ENCODE data around the gene POU2AF1.
A peak's percentile ranks its signal among the peaks of the same experiment; 100 is the strongest.

Gene POU2AF1

DNA sequence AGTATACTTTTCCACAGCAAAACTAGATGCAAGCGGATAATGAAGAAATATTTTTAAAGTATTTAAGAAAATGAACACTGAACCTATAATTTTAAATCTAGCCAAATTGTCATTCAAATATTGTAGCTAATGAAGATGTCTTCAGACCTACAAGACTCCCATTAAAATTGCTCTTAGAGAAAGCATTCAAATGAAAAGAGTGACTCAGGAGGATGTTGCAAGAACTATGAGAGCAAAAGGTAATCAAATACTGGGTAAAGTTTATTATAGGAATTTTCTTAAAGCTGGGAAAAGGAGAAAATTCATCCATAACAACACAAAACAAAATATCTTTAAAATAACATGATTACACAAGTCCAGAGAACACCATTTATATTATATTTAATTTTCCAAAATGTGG, 5.4 kb upstream of the POU2AF1 start:
- DNase-seq (ENCODE audit: low spot score): no peak

DNA sequence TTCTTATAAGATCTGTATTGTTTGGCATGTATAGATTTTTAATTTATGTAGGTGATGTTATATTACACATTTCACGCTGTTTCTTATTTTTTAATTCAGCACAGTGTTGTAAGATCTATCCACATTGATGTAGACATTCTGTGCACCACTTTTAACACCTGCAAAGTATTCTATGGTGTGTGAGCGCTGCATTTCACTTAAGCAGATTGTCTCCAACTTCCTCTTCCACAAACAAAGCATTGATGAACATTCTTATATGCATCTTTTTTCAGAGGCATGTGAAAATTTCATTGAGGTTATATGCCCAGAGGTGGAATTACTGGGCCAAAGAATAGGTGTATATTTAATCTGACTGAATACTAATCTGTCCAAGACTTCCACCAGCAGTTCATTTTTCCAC, 3.4 kb upstream of the POU2AF1 start:
- no peak for DNase-seq (ENCODE audit: low spot score)

DNA sequence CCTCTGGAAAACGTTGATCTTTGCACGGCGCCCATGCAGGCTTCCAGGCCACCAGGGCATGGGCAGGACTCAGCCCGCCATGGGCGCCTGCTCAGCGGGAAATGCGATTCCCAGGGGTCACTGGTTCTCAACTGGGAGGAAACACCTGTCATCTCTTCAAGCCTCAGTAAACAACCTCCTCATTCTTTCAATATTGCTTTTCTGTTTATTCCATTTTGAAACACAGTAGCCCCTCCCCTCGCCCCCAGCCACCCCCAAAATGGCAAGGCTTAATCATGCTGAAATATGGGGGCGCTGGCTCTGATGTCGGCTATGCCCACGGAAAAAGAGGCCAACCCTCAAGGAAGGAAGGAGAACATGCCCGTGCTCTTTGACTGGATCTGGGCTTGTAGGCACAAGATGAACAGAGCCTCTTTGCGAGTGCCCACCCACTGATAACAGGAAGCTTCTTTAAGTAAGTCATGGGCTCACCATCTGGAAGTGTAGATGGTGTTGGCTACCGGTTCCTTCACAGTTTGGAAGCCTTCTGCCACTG, 594 bp upstream of the POU2AF1 start:
- DNase-seq (ENCODE audit: low spot score): no peak

DNA sequence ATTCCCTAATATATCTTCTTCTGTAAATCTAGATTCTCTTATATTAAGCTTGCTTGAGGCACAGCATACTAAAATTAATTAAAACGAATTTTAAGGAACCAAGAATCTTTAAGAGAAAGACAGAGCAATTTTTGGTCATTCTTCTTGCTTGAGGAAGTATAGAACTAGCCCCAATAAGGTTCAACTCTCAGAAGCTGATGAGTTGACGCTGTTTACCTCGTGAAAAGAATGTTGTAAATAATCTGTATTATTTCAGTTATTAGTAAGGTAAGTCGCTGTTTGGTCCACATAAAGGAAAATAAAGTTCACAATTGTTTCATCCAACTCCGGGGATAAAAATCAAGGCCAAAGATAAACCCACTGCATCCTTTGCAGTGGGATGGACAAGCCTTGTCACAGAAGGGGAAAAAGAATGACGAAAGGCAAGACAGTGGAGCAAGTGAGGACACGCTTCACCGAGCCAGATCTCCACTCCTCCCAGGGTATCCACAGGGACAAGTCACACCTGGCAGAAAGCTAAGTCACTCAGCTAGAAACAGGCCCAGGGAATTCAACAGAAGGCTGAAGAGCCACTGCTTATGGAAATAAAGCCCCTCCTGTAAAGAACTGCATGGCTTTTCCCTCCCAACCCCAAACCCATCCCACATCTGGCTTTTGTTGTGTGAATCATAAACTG, 752 bp downstream of the POU2AF1 start:
- DNase-seq (ENCODE audit: low spot score): no peak

DNA sequence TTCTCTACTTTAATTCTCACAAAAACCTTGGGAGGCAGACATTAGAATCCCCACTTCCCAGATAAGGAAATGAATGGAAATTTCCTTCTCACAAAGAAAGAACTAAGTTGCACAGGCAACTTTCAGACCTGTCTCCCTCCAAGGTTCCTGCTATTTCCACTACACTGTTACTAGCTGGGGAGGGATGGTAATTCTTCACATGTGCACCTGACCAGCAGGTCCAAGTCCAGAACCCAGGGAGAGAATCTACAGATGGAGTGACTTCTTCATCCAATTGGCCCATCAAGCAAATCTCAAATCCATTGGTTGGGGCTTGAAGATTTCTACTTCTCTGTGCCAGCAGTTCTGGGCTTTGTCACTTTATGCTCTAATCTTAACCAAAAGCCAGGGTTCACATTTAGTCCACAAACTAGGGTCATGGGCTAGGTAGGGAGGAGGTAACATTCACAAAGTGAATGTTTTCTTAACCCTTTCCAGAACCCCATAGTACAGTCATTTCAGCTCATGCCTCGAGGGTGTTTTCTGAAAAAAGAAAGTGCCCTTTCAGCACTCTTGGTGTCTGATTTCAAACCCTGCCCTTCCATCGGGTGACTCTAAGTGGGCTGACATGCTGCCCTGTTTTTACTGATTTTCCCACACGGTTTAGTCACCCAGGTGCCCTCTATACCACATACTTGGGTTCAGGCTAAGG, 2.7 kb downstream of the POU2AF1 start:
- no peak for DNase-seq (ENCODE audit: low spot score)

DNA sequence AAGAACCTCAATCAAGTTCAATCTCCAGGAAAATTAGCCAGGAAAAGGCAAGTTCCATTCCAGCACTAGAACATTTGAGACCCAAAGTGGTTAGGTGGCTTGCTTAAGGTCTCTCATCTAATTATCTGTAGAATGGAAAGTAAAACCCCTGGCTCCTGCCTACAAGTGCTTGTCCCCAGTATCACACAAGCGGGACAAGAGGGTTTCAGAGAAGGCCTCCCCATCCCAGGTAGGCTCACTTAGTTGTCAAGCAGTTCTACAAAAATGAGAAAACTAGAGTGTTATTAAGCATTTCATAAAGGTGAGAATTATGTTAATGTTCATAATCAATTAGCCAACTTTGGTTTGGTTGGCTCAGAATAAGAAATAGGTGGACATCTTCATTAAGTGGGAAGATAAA, 5.5 kb downstream of the POU2AF1 start:
- no peak for DNase-seq (ENCODE audit: low spot score)

DNA sequence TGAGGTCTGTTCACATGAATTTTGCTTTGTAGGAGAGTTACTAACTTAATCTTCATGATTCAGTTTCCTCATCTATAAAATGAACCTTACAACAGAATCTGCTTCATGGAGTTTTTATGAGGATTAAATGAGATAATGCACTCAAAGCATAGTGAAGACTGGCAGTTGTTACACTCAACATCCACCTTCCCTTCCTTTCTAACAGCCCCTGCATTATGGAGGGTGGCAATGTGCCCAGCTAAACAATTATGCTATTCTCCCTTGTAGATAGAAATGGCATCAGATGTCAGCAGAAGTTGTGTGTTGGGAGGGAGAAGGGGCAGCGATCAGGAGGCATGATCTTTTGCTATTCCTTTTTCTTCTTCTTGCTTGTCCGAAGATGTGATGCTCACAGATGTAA, 6.5 kb downstream of the POU2AF1 start:
- peak; percentile 61 for DNase-seq (ENCODE audit: low spot score)

DNA sequence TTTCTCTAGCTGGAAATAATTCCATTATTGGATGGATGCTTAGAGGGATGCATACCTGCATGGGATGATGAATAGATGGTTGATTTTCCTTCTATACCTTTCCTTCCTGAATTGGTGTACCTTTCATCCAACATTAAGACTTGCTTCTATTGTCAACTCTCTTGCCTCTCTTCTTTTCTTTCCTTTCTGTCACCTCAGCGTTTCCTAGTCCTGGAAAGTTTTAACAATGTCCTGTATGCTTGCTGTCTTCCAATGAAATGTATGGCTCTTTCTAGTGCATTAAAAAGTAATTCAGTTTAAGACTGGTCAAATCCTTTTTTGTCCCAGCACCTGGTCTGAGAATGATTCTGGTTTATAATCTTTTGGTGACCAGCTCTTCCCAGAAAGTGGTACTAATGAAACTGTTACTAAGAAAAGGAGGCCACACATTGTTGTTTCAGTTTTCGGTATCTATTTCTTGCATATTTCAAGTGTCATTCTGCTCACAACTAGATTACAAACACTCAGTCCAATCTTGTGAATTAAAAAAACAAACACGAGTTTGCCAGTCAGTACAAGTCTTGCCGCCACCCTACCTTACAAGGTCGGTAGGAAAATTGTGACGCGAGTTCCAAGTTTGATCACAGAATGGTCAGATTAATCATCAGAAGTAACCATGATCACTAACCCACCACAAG, 8.0 kb downstream of the POU2AF1 start:
- DNase-seq (ENCODE audit: low spot score): no peak

DNA sequence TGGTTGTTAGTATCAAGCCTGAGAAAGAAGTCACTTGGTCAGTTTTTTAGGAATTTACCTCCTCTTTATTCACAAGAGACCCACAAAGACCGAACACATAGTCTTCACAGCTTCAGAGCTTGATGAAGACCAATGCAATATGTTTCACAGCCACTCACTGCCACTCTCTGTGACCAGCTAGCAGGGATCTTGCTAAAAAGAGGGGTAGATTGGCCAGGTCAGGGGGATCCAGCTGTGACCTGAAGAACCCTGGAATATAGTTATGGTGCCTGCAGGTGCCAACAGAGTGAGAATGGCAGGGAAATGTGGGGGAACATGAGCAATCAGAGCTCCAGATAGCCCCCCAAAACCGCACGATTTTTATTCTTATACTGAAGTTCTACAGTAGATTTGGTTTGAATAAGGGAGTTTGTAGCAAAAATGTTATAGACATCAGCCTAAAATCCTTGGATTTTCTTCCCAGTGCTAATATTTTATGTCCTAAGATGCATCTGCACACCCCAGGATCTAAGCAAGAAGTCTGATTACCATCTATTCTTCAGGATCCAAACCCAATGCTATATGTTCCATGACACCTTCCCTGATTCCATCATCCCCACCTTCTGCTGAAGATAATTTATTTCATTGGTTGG, 8.7 kb downstream of the POU2AF1 start:
- DNase-seq (ENCODE audit: low spot score): no peak

DNA sequence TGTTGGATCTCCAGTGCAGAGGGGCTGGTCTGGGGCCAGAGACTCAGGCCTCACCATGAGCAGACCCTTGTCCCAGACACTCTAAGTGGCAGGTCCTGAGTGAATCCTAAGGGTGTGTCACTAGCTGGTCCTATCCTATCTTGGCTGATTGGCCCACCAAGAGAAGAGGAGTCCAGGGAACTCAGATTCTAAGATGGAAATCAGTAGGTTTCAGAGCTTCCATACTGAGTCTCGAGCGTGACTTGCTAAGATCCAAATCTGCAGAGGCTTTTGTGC, 10.9 kb downstream of the POU2AF1 start:
- no peak for DNase-seq (ENCODE audit: low spot score)

DNA sequence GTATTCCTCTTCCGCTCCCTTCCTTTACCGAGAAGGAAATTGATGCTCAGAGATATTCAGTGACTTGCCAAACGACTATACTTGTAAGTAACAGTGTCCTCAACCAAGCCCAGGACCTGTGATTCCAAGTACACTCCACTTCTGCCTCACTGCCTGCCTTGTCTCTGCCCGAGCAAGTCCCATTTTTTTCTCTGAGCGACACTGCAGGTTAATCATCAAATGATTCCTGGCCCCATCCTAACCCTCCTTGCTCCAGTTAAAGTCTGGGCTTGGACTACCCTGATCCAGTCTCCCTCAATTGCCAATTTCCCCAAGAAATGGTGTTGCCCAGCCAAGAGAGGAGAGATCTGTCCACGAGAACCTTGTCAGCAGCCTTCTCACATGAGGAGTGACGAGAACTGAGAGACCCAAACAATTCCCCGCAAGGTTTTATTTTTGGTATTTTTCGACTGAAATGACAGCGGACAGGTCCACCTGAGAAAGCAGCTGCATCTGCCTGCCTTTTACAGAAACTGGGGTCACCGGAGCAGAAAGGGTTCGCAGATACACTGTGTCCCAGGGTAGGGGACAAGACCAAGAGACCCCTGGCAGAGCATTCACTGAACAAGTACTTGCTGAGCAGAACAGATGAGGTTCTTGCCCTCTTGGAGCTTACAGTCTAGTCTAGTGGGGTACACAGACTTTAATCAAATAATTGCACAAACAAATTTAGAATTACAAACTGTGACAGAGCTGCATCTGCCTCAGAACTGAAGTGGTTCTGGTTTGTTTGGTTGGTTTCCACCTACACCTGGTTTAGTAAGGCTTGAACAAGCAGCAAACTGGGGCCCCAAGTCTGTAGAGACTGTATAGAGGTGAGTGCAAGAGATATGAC, 11.4 kb downstream of the POU2AF1 start:
- no peak for DNase-seq (ENCODE audit: low spot score)

DNA sequence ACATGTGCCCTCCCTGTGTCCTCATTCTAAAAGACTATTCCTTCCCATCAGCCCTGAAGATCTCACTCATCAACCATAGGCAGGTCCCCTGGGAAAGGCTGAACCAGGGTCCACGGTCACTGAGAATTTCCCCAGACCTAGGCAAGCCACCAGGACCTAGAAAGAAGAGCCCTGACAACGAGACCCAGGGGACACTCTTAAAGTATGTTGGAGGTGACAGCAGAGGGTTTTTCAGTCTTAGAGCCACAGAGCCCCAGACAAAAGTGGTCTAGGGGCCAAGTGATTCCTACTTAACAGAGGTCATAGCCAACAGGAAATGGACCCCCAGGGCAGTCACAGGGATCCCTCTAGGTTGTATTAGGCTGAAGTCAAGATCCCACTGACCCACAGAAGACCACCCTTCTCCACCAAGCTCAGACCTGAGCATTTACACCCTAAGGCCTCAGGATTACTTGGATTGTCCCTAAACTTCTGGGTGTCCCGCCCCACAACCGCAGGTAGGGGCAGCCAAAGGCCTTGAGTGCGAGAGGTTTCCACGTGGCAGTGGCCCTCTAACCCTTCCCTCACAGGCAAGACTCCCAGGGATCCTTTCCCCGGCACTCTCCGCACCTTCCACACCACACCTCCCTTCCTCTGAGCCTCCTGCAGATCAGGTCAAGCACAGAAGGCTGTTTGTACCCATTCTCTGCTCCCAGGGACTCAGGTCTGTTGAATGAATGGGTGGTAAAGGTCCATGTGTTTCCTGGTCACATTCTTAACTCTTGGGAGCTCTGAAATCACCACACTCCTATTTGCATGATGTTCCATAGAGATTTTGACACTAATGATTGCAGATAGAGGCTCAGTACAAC, 12.3 kb downstream of the POU2AF1 start:
- DNase-seq (ENCODE audit: low spot score): no peak

DNA sequence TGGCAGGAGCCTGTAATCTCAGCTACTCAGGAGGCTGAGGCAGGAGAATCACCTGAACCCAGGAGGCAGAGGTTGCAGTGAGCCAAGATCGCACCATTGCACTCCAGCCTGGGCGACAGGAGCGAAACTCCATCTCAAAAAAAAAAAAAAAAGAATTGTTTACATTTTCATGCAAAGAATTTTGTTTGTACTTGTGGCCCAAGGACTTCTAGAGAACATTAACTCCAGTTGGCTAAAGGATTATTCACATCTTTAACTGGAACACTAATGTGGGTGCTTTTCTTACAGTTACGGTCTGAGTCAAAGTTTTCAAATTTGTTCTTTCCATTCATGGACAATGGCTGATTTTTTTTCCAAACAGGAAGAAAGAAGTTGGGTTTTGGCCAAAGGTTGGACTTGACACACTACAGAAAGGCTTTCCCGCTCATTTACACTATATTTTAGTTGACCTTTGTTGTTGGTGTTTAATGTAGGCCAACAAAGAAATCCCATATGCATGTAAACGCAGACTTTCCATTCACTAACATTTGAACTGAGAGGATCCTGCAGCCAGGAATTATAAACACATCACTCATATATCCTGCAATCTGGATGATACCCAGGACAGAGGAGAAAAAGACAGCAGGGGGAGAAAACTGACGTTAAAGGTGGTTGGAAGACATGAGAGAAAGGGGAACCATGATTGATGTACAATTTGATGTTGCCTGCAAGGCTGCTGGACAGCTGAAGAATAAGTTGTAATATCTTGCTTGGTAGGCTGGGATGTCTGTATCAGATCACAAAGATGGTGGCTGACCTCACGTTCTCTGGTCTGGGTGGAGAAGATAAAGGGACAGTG, 13.1 kb downstream of the POU2AF1 start:
- no peak for DNase-seq (ENCODE audit: low spot score)

DNA sequence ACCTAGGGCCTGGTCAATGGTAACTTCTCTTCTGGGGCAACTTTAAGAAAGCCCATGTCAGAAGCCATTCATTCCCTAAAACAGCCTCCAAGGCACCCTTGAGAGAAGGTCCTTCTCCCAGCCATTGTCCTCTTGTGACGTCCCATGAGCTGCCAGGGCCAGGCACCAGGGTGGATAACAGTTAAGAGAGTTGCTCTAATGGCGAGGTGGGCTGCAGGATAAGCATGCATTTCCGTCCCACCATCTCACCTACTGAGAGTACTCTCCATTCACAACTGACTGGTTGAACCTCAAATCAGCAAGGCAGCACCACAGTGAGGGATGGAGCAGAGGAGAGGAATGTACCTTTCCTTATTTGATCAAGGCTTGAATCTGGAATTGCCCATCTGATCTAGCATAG, 14.6 kb downstream of the POU2AF1 start:
- DNase-seq (ENCODE audit: low spot score): no peak

DNA sequence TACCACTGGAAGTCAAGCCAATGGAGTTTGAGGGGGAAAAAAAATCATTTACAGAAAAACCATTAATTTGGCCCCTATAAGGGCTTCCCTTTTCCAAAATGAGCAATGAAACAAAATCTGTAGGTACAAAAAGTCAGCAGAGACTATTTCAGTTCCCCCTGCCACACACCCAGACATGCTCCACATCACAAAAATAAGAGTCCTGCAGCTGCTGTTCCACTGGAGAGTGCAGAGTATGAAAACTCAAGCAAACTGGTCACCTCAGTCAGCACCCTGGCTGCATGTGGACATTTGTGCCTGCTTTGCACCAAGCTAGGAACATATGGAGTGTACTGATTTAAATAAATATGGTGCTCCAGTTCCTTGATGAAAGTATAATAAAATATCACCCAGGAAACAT, 15.1 kb downstream of the POU2AF1 start:
- no peak for DNase-seq (ENCODE audit: low spot score)

DNA sequence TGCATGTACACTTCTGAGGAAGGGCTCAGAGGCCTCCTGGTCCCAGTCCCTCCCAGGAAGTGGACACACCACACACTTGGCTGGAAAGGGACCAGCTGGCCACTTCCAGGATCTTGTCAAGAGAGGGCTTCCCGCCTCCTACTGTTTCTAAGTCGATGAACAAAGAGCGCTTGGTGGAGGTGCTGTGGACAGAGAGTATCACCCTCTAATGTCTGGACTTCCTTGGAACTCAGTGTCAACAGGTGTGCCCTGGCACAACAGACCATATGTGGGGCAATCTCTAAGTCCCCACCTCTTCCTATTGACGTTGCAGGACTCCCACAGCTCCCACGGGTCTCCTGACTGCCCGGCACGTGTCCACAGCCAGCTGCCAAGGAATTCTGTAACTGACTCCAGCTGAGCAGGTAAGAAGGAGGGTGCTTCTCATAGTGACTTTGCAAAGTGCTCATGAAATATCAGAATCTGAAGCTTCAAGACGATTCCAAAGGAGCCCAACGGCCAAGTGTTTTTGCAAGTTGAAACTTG, 16.1 kb downstream of the POU2AF1 start:
- DNase-seq (ENCODE audit: low spot score): no peak

DNA sequence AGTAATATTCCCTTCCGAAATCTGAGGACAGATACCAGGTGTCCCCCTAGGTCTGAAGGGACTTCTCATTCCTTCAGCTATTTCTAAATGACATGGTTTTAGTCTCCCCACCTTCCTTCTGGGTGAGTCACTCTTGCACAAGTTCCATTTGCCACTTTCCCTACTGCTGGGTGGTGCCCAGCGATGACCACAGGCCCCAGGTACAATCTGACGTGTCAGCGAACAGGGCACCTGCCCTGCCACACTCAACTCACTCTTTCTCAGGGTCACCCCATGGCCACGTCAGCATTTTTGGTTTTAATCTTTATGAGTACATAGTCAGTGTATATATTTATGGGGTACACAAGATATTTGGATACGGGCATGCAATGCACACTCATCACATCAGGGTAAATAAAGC, 17.2 kb downstream of the POU2AF1 start:
- DNase-seq (ENCODE audit: low spot score): no peak

DNA sequence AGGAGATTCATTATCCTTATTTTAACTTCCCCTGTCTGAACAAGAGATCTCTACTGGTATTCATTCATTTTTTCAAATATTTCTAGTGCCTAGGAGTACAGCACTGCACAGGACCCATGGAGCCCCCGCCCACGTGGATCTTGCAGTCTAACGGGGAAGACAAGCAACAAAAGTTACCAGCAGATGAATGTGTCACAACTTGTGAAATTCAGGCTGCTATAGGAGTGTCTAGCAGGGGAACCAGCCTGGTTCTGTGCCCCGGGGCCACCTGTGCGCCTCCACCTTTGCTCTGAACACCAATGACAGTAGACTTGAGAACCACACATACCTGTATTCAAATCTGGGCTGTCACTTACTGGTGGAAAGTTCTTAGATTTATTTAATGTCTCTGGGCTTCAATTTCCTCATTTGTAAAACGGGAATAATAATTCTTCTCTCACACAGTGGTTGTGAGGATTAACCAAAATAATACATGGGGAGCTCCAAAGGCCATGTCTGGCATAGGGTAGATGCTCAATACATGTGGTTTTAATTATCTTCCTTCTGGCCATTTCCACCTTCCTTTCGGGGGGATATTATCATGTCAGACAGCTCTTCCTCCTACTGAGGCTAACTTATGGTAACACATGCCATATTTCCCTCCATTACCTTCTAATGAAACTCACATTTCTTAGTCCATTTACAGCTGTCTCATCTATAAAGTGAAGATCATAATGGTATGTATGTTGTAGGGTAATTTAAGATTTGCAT, 17.8 kb downstream of the POU2AF1 start:
- no peak for DNase-seq (ENCODE audit: low spot score)
